GM19023 (cell line): ENCODE measurements around the gene SLC25A25.
"Not testable (repeated sequence)": the region's sequence is repeated elsewhere in the genome, so short reads cannot be mapped to it uniquely, and the experiment has no call there.

Source experiments
- ATAC-seq: cut with Tn5 transposase; IDR thresholded peaks from one replicate; pipeline ENCODE4 v1.9.1; 2021; ENCODE audit warnings: mild to moderate bottlenecking, moderate library complexity; ENCODE audit not compliant: unreplicated experiment

Gene SLC25A25

DNA sequence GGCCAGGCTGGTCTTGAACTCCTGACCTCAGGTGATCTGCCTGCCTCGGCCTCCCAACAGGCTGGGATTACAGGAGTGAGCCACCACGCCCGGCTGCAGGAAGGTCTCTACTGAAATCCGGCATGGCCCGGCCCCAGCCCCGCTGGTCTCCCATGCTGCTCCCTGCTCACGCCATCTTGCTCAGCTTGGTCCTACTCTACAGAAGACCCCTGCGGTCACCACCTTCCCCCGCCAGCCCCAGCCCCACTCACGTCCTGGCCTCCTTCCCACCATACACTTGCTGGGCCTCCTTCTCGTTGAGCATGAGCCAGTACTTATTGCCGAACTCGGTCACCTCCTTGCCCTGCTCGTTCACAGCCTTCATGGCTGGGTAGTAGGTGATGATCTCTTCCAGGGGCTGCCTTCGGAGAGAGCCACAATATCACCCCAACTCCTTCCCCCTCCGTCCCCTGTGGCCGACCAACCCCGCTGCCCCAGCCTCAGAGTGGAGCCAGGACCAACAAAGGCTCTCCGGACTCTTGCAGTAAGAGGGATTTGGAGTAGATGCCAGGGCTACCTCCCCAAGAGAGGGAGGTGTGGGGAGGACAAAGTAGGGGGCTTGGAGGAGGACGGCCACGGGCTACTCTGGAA is 55.5 kb downstream of the SLC25A25 start:
- no peak for ATAC-seq

DNA sequence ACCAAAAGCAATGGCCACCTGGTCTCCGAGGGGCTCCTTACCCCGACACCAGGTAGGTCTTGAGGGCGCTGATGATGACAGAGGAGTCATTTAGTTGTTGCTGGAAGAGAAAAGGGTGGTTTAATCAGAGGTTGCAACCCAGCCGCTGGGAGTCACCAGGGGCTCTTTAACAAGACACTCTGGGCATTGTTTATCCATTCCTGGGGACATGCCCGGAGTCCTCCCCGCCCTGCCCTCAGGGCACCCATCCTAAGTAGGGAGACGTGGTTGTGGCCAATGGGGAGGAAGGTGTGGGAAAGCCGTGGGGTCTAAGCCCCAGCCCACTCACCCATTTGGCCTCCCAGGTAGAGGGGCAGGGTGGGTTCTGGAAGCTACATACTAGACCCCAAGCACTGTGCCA is 56.4 kb downstream of the SLC25A25 start:
- ATAC-seq: no peak

DNA sequence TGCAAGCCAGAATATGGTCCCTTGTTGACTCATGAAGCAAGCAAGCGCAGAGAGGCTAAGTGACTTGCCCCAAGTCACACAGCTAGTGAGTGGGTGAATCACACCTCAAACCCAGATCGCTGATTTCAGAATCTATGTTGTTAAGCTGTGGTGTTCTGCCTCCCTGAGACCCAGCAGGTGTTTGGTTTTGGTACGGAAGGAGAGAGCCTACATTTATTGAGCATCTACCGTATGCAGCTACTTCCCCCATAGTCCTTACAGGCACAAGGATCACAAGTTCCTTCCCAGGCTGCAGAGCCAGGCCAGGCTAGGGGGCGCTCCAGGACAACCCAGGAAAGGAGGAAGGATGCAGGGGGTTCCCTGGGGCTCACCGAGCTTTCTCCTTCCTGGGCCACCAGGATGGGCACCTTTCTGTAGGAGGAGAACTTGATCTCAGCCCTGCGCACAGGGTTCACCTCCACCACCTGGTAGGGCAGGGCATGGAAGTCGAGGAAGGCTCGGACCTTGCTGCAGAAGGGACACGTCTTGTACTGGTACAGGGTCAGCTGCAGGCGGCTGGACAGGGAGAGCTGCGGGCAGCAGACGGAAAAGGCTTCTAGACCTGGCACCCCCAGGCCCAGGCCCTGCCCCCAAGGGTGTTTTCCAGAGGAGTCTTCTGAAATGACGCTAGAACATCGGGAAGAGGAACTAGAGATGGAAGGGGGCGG is 57.0 kb downstream of the SLC25A25 start:
- ATAC-seq: no peak

- ATAC-seq: no peak
These were observed 57.7 kb downstream of the SLC25A25 start for GRCh38 chr9:128125580-128126354.

- ATAC-seq: peak; percentile 62
These were observed 59.5 kb downstream of the SLC25A25 start, which contains the start of gene PTGES2 for GRCh38 chr9:128127568-128127989. TSS of gene PTGES2 (minus strand) at chr9:128127729. CDS start at chr9:128127717, 12 bp downstream.

DNA sequence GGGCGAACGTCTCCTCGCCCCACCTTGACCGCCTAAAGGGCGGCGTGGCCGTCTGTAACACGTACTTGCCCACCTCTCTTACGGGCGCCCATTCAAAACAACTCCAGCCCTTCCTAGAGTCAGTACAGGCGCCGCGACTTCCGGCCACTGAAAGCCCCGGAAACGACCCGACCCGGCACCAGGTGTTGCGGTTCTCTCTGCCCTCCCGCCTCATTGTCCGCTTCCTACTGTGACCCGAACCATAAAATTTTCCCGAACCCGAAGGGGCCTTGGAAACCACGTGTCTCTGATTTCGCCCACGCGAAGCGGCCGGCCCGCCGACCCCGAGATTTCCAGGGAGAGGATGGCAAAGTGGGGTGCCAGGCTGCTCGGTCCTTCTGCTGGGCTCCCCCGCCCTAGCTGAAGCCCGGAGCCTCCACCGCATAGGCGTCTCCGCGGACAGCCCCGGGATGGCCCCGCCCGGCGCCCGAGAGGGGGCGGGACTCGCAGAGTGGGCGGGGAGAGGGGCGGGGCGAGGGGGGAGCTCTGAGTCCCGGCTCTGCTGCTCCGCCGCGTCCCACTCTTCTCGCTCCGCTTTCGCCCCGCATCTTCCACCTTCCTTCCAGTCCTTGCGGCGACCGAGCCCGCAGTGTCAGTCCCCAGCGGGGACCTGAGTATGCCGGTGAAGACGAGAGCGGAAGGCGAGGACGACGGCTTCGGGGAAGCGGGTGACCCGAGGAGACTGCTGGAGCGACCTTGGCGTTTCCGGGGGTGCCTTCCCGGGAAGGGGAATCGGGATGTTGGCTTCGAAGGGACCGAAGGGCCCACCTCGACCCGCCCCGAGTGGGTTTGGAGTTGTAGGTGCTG is 60.2 kb downstream of the SLC25A25 start:
- ATAC-seq: peak; percentile 60

DNA sequence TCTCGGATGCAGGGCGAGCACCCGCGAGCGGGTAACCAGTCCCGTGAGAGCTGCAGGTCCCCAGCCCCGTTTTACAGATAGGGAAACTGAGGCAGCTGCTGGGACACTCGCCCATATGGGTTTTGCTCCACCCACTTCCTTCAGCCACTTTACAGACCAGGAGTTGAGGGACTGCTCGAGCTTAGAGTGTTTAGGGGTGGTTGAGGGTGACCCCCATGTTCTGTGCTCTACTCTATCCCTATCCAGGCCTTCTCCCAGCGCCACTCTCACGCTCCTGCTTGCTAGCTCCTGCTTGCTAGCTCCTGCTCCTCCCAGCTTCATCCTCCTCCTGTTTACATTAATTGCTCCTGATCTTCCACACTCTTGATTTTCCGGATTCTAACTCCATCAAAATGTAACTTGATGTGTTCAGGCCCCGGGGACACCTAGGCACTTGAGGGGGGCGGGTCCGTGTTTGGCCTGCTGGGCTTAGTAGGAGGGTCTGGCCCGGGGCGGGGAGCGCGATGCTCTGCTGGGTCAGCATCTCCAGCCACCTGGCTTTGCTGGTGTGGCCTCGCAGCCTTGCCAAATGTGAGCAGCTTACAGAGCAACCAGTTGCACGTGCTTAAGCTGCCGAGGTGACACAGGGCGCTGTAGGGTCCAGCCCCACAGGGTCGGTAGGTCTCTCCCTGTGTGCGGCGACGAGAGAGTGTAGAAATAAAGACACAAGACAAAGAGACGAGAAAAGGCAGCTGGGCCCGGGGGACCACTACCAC is 61.0 kb downstream of the SLC25A25 start:
- ATAC-seq: no peak

DNA sequence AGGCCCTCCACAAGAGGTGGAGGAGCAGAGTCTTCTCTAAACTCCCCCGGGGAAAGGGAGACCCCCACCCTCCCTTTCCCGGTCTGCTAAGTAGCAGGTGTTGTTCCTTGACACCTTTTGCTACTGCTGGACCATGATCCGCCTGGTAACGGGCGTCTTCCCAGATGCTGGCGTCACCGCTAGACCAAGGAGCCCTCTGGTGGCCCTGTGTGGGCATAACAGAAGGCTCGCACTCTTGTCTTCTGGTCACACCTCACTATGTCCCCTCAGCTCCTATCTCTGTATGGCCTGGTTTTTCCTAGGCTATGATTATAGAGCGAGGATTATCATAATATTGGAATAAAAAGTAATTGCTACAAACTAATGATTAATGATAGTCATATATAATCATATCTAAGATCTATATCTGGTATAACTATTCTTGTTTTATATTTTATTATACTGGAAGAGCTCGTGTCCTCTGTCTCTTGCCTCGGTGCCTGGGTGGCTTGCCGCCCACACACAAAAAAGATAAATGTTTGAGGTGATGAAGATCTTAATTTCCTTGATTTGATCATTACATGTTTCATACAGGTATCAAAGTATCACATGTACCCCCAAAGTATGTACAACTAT is 62.1 kb downstream of the SLC25A25 start:
- ATAC-seq: not testable (repeated sequence)

GRCh38 chr9:128130651-128131050 is 62.6 kb downstream of the SLC25A25 start:
- ATAC-seq: not testable (repeated sequence)

- ATAC-seq: not testable (repeated sequence)
These were observed 63.3 kb downstream of the SLC25A25 start for GRCh38 chr9:128131346-128131745.

- not testable (repeated sequence) for ATAC-seq
These were observed 64.1 kb downstream of the SLC25A25 start for GRCh38 chr9:128132139-128132538.

- not testable (repeated sequence) for ATAC-seq
These were observed 67.5 kb downstream of the SLC25A25 start for GRCh38 chr9:128135561-128135960.

DNA sequence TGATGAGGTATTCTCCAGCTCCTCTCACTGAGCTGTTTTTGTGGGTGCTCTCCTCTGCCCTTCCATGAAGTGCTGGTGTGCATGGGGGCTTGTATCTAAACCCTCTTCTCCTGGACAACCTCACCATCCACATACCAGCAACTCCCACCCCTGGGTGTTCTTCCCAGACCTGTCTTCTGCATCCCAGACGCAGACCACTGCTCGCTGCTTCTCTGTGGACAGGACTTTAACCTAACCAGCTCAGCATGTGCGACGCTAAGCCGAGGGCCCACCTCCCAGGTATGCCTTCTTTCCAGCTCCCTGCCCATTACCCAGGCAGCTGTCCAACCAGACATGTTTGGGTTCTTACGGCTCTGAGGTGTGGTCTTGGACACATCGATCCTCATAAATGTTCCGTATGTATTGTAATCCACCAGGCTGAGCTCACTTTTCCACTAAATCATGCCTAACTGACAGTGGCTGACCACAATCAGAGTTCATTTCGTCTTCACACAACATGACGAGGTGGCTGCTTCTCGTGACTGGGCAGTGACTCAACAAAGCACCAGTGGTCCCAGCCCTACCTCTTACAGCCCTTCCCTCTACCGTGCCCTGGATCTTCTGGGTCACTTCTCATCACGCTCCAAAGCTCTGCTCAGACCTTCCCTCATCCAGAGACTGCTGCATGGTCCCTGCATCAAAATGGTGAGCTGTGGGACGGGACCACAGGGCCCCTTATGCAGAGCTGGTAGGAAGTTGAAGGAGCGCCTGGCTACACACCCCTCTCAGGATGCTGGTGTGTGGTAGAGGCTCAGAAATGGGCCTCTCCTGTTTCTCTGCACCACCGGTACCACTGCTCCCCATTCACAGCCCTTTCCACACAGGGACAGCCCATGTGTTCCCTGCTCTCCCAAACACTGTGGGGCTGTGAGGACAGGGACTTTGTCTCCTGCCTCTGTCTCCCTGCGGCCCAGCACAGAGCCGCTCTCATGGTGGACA is 69.1 kb downstream of the SLC25A25 start:
- ATAC-seq: no peak

DNA sequence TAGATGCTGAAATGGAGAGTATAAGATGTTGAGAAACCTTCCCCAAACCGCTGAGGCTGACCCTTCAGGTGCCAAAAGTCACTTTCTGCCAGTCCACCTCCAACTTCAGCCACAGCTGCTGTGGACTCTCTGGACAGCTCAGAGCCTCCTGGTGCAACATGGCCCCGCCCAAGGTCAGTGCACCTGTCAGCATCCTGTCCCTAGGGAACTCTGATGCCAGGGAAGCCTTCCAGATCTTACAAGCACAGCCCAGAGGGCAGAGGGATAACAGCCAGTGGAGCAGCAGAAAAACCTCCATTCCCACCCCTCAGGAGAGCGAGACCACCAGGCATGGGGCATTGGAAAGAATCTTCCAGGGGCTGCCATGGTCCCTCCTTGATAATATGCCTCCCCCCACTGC is 70.0 kb downstream of the SLC25A25 start:
- no peak for ATAC-seq

DNA sequence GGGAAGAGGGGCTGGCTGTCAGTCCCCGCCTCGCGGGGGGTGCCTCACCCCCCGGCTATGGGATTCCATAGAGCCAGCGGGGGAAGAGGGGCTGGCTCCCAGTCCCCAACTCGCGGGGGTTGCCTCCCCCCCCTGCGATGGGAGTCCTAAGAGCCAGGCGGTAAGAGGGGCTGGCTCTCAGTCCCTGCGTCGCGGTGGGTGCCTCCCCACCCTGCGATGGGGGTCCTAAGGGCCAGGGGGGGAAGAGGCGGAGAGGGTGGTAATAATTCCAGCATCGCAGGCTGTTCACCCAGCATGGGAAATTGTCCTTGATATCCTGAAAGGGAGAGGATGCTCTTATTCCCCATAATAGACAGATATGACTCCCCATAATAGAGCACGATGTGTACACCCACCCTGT is 71.6 kb downstream of the SLC25A25 start:
- no peak for ATAC-seq

DNA sequence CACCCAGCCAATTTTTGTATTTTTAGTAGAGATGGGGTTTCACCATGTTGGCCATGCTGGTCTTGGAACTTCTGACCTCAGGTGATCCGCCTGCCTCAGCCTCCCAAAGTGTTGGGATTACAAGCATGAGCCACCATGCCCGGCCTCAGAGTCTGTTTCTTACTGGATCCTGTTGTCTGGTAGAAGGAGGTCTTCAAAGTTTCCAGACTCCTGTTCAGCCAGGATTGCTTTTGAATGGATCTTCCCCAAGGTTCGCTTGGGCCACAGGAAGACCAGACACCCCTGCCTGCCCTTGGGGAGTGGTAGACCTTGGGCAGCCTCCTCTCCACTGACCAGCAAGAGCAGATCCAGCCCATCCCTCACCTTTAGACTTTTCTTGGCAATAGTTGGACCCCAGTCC is 73.6 kb downstream of the SLC25A25 start:
- ATAC-seq: no peak

DNA sequence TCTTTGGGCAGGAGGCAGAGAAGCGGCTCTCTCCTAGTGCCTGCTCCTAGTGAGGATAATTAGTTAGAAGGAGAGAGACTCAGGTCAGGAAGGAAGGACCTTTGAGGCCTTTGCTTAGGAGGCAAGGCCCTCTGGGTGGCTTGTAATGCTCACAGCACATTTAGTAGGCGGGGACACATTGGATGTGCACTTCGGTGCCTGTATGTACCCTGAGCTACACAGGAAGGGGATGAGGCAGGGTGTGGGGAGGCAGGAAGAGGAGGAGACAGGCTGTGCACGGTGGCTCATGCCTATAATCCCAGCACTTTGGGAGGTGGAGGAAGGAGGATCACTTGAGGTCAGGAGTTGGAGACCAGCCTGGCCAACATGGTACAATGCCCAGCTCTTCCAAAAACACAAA is 74.0 kb downstream of the SLC25A25 start:
- no peak for ATAC-seq

- ATAC-seq: no peak
These were observed 74.6 kb downstream of the SLC25A25 start for GRCh38 chr9:128142596-128142995.
